ENCODE data around the gene SCARF2.
A peak's percentile ranks its signal among the peaks of the same experiment; 100 is the strongest.
"Not testable (repeated sequence)": the region's sequence is repeated elsewhere in the genome, so short reads cannot be mapped to it uniquely, and the experiment has no call there.

SCARF2 gene, protein sequence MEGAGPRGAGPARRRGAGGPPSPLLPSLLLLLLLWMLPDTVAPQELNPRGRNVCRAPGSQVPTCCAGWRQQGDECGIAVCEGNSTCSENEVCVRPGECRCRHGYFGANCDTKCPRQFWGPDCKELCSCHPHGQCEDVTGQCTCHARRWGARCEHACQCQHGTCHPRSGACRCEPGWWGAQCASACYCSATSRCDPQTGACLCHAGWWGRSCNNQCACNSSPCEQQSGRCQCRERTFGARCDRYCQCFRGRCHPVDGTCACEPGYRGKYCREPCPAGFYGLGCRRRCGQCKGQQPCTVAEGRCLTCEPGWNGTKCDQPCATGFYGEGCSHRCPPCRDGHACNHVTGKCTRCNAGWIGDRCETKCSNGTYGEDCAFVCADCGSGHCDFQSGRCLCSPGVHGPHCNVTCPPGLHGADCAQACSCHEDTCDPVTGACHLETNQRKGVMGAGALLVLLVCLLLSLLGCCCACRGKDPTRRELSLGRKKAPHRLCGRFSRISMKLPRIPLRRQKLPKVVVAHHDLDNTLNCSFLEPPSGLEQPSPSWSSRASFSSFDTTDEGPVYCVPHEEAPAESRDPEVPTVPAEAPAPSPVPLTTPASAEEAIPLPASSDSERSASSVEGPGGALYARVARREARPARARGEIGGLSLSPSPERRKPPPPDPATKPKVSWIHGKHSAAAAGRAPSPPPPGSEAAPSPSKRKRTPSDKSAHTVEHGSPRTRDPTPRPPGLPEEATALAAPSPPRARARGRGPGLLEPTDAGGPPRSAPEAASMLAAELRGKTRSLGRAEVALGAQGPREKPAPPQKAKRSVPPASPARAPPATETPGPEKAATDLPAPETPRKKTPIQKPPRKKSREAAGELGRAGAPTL

DNA sequence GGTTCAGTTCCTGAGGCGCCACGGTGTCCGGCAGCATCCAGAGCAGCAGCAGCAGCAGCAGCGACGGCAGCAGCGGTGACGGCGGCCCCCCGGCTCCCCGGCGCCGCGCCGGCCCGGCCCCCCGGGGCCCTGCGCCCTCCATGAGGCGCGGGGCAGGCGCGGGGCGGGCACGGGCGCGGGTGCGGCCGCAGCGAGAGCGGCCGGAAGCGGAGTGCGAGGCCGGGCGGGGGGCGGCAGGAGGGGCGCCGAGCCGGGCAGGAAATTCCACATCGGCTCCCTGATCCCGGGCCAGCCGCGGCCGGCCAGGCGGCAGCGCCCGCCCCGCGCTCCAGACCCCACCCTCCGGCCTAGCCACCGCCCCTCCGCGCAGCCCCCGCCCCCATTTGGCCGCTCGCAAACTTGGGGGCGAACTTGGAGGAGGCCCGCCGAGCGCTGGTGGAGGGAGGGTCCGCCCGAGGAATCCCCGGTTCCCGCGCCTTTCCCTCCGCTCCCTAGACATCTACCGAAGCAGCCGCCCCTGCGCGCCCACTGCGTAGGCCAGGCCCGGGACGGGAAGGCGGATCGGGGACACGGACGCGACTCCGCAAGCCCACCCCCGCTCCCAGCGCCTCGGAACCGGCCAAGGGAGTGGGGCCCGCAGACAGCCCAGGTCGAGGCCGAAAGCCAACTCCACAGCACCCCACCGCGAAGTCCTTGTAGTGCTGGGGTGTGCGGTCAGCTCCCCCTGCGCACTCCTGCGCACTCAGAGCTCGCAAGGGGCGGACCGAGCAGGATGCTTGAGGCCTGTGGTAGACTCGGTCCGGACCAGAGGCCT is at the start of gene SCARF2:
Gene SCARF2 (minus strand): TSS at position 213 of the 814 bp plus-strand sequence. CDS start 71 bp downstream, at position 142.
- Mint-ChIP-seq H3K27me3 (peaks cover 75% of the 10 kb centered on the region), H3K27ac (peak within 1 kb of the TSS; percentile 43), H3K9me3 (no peaks in the 10 kb centered on the region), H3K4me3 (peak within 1 kb of the TSS; percentile 42), H3K4me1 (peaks cover 13% of the 10 kb centered on the region), H3K36me3 (peaks cover 11% of the 10 kb centered on the region)
- DNase-seq: no peak
- CTCF ChIA-PET: no interaction called here

DNA sequence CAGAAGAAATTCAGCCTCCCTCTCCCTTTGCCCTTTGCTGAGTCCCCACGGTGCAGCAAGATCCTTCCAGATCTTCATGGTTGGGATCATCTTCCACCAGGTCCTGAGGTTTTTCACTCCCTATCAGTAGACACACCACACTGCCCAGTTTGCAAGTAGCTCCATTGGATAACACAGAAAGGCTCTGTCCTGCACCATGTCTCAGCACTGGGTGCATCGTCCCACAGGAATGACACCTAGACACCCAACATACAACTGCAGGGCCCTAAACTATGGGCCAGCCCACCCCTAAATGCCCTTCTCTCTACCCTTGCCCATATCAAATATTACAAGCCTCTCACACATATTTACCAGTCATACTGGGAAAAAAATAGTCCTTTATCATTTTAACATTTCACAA is 48.6 kb upstream of the SCARF2 start:
- no peak for DNase-seq
- CTCF ChIA-PET: no interaction called here
- Mint-ChIP-seq H3K4me3 (no peak overlapping the region), H3K4me1 (peaks cover 21% of the 10 kb centered on the region), H3K36me3 (peaks cover 50% of the 10 kb centered on the region), H3K27me3 (no peaks in the 10 kb centered on the region), H3K9me3 (no peaks in the 10 kb centered on the region), H3K27ac (no peak overlapping the region)

DNA sequence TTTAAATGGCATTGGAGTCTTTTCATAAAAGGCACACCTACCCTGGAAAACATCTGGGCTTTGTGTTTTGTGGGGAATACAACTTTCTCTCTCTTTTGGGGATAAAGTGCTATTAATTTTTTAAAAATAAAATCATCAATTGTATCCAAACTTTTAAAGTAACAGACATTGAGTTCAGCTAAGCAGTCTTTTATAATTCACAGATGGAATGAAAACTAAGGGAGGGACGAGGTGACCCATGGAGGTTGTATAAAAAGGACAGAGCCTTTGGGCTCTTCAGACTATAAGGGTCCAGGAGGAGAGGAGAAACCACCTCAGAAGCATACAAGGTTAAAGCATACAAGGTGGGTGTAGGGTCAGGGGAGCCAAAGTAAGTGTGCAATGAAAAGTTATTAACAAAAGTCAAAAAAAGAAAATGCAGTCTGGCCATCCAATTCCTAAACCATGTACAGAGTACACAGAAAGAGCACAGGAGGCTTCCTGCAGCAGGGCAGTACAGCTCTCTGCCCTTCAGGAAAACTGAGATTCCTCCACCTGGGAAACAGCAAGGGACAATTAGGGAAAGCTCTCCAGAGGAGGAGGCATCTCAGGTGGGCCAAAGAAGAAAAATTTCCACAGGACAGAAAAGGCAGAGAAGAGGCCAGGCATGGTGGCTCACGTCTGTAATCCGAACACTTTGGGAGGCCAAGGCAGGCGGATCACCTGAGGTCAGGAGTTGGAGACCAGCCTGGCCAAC is 47.5 kb upstream of the SCARF2 start:
- Mint-ChIP-seq H3K27ac (no peak overlapping the region), H3K36me3 (peaks cover 48% of the 10 kb centered on the region), H3K9me3 (no peaks in the 10 kb centered on the region), H3K27me3 (no peaks in the 10 kb centered on the region), H3K4me3 (no peak overlapping the region), H3K4me1 (peaks cover 16% of the 10 kb centered on the region)
- DNase-seq: no peak
- CTCF ChIA-PET: no interaction called here

DNA sequence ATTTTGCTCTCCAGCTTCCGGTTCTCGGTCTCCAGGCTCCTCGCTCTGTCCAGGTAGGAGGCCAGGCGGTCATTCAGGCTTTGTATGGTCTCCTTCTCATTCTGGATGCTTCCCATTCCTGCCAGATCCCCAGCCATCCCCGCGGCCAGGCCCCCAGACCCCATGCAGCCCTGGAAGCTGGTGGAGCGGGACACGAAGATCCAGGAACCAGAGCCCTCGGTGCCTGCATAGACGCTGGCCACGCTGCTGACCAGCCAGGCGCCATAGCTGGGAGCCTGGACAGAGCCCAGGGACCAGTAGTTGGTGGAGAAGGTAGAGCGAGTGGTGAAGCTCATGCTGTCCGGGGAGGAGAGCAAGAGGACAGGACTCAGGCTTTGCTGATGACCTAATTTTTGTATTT is 46.1 kb upstream of the SCARF2 start:
- DNase-seq: no peak
- H3K4me3 Mint-ChIP-seq: no peak overlapping the region
- CTCF ChIA-PET: interaction anchor here (0.8 kb wide), 1 partner anchor 381 kb away, joined by 3 read pairs; no protein-coding TSS in a partner anchor

DNA sequence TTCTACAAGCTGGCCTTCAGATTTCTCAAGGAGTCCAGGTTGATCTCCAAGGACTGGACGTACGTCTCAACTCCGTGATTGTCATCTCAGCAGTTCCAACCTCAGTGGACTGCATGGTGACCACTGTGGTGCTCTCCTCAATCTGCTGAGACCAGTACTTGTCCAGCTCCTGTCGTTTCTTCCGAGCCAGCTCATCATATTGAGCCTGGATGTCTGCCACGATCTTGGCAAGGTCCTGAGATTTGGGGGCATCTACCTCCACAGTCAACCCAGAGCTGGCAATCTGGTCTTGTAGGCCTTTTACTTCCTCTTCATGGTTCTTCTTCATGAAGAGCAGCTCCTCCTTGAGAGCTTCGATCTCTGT is 45.5 kb upstream of the SCARF2 start:
- not testable (repeated sequence) for DNase-seq, H3K27ac Mint-ChIP-seq, H3K9me3 Mint-ChIP-seq, H3K4me3 Mint-ChIP-seq, H3K27me3 Mint-ChIP-seq
- Mint-ChIP-seq H3K36me3 (peaks cover 40% of the 10 kb centered on the region), H3K4me1 (peaks cover 15% of the 10 kb centered on the region)
- CTCF ChIA-PET: interaction anchor here (0.8 to 0.9 kb wide), 2 partner anchors 92 to 382 kb away, joined by 3 read pairs; no protein-coding TSS in a partner anchor

More for the DNA sequence above, 46.1 kb upstream of the SCARF2 start:
- no peaks in the 10 kb centered on the region for H3K27me3 Mint-ChIP-seq
- H3K36me3 Mint-ChIP-seq: peaks cover 47% of the 10 kb centered on the region
- no peak overlapping the region for H3K27ac Mint-ChIP-seq
- H3K4me1 Mint-ChIP-seq: peaks cover 15% of the 10 kb centered on the region
- H3K9me3 Mint-ChIP-seq: no peaks in the 10 kb centered on the region

DNA sequence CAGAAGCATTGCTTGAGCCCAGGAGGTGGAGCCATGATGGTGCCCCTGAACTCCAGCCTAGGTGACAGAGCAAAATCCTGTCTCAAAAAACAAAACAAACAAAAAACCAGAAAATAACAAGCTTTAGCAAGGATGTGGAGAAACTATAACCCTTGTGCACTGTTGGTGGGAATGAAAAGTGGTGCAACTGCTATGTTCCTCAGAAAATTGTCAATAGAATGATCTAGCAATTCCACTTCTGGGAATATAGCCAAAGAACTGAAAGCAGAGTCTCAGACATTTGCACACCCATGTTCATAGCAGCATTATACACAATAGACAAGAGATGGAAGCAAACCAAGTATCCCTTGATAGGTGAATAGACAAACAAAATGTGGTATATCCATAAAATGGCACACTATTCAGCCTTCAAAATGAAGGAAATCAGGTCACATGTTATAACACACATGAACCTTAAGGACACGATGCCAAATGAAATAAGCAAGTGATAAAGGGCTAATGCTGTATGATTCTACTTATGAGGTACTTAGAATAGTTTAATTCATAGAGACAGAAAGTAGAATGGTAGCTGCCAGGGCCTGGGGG is 42.1 kb upstream of the SCARF2 start:
- Mint-ChIP-seq H3K4me3 (no peak overlapping the region), H3K4me1 (peaks cover 25% of the 10 kb centered on the region)
- CTCF ChIA-PET: interaction anchor here (1.4 kb wide), 1 partner anchor 9 kb away, joined by 4 read pairs; no protein-coding TSS in a partner anchor

DNA sequence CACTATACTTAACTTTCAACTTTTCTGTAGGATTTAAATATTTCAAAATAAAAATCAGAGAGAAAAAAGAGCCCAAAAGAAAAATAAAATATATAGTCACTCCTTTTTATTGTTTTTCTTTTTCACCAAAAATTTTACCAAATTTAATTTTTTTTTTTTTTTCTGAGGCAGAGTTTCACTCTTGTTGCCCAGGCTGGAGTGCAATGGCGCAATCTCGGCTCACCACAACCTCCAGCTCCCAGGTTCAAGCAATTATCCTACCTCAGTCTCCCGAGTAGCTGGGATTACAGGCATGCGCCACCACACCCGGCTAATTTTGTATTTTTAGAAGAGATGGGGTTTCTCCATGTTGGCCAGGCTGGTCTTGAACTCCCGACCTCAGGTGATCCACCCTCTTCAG is 40.4 kb upstream of the SCARF2 start:
- H3K4me3 Mint-ChIP-seq, H3K9me3 Mint-ChIP-seq, DNase-seq, CTCF ChIA-PET, H3K27ac Mint-ChIP-seq, H3K27me3 Mint-ChIP-seq: not testable (repeated sequence)
- peaks cover 19% of the 10 kb centered on the region for H3K36me3 Mint-ChIP-seq
- H3K4me1 Mint-ChIP-seq: peaks cover 29% of the 10 kb centered on the region

More for the DNA sequence above, 42.1 kb upstream of the SCARF2 start:
- peaks cover 28% of the 10 kb centered on the region for H3K36me3 Mint-ChIP-seq
- no peaks in the 10 kb centered on the region for H3K9me3 Mint-ChIP-seq
- no peak overlapping the region for H3K27ac Mint-ChIP-seq
- no peaks in the 10 kb centered on the region for H3K27me3 Mint-ChIP-seq
- DNase-seq: no peak

DNA sequence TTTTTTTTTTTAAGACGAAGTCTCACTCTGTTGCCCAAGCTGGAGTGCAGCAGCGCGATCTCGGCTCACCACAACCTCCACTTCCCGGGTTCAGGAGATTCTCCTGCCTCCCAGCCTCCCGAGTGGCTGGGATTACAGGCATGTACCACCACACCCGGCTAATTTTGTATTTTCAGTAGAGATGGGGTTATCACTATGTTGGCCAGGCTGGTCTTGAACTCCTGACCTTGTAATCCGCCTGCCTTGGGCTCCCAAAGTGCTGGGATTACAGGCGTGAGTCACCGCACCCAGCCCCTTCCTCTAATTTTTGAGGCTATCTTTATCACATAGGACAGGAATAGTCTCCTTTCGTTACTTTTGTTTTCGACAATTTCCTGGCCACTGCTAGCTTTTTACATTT is 37.9 kb upstream of the SCARF2 start:
- DNase-seq, H3K9me3 Mint-ChIP-seq, CTCF ChIA-PET, H3K4me3 Mint-ChIP-seq, H3K27me3 Mint-ChIP-seq, H3K27ac Mint-ChIP-seq: not testable (repeated sequence)
- Mint-ChIP-seq H3K36me3 (peaks cover 18% of the 10 kb centered on the region), H3K4me1 (peaks cover 30% of the 10 kb centered on the region)

DNA sequence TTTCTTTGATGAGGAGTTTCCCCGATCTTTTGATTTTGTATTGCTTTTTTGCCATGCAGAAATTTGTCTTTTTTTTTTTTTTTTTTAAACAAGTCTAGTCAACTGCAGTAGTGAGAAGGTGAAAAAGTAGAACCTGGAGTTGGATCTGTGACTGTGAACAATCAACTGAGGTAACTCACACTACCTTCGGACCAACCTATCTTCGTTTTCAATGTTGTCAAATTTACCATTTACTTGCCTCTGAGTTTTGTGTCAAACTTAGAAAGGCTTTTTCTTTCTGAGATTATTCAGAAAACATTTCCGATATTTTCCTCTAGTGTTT is 37.5 kb upstream of the SCARF2 start:
- DNase-seq: no peak
- Mint-ChIP-seq H3K36me3 (peaks cover 20% of the 10 kb centered on the region), H3K27ac (peak overlapping the region; percentile 30), H3K4me1 (peaks cover 28% of the 10 kb centered on the region), H3K9me3 (no peaks in the 10 kb centered on the region), H3K4me3 (no peak overlapping the region), H3K27me3 (no peaks in the 10 kb centered on the region)
- CTCF ChIA-PET: no interaction called here

DNA sequence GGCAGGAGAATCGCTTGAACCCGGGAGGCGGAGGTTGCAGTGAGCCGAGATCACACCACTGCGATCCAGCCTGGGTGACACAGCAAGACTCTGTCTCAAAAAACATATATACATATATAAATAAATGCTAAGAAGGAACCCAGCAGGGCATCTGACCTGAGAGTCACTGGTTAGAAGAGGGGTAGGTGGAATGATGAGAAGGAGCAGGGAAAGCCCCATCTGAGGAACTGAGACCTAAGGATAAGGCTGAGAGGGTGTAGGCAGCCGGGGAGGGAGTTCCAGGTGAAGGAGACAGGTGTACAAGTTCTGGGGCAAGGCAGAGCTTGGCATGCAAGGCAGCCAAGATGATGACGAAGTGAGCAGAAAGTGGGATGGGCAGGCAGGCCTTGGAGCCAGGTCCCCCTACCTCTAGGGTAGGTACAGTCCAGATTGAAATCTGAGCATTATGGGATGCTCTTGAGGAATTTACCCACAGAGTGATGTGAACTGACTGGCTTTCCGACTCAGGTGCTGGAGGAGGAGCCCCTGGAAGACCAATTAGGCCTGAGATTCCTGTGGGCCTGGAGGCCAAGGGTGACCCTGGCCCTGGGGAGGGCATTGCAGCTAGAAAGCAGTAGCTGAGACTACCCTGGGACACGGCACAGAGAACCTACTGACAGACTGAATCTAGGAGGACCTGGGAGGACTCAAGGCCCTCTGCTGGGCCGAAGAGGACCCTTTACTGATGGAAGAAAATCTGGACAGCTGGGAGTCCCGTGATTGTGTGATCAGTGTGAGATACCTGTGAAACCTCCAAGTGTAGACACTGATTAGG is 35.2 kb upstream of the SCARF2 start:
- DNase-seq: no peak
- H3K36me3 Mint-ChIP-seq: peaks cover 20% of the 10 kb centered on the region
- no peak overlapping the region for H3K27ac Mint-ChIP-seq
- H3K4me1 Mint-ChIP-seq: peaks cover 36% of the 10 kb centered on the region
- CTCF ChIA-PET: no interaction called here
- H3K4me3 Mint-ChIP-seq: no peak overlapping the region
- no peaks in the 10 kb centered on the region for H3K9me3 Mint-ChIP-seq
- no peaks in the 10 kb centered on the region for H3K27me3 Mint-ChIP-seq

DNA sequence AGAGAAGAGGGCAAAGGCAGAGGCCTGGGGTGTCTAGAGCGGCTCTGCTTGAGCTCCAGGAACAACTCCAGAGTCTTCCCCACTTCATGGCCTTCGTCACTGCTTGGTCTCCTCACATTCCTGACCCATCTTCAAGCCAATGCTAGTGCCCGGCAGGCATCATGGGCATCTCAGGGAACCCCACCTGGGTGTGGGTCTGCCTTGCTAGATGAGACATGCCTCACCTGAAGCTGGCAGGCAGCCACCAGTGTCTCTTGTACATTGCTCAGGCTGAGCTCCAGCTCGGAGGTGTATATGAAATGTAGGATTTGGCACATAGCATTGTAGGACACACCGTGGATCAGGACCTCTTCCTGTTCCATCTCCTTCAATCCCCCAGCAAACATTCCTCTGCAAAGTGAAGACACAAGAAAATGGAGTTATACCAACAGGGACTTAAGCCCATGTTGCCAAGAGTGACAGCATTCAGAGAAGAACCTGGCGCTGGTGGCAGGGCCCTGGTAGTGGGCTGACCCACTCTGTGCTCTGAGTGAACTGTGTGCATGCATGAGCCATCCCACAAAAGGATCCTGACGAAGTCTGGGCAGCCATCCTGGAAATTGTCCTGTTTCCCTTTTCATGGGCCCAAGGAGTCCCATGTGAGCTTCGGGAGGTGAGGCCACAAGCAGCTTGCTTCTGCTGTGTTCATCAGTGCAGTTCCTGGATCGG is 33.7 kb upstream of the SCARF2 start:
- no peak overlapping the region for H3K27ac Mint-ChIP-seq
- peaks cover 48% of the 10 kb centered on the region for H3K4me1 Mint-ChIP-seq
- CTCF ChIA-PET: interaction anchor here (1.2 kb wide), 1 partner anchor 8 kb away, joined by 4 read pairs; no protein-coding TSS in a partner anchor

DNA sequence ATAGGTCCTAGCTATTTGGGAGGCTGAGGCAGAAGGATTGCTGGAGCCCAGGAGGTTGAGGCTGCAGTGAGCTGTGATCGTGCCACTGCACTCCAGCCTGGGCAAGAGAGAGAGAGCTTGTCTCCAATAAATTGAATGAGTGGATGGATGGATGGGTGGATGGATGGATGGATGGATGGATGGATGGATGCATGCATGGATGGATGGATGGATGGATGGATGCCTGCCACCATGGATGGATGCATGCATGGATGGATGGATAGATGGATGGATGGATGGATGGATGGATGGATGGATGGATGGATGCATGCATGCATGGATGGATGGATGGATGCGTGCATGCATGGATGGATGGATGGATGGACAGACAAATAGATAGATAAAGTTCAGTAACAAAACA is 32.9 kb upstream of the SCARF2 start:
- not testable (repeated sequence) for H3K27me3 Mint-ChIP-seq, H3K27ac Mint-ChIP-seq, H3K4me3 Mint-ChIP-seq, H3K9me3 Mint-ChIP-seq, DNase-seq
- CTCF ChIA-PET: interaction anchor here (0.7 to 1.2 kb wide), 2 partner anchors 9 to 25 kb away, joined by 3 to 4 read pairs; no protein-coding TSS in a partner anchor
- Mint-ChIP-seq H3K4me1 (peaks cover 48% of the 10 kb centered on the region), H3K36me3 (peaks cover 28% of the 10 kb centered on the region)

More for the DNA sequence above, 33.7 kb upstream of the SCARF2 start:
- Mint-ChIP-seq H3K36me3 (peaks cover 25% of the 10 kb centered on the region), H3K4me3 (no peak overlapping the region), H3K27me3 (no peaks in the 10 kb centered on the region), H3K9me3 (no peaks in the 10 kb centered on the region)
- DNase-seq: no peak

Measured in activated naive CD4-positive, alpha-beta T cell treated with anti-CD3 and anti-CD28 coated beads, Interleukin-2, amount 10 ng/mL, durations not matched to agents 7 days and 5 days (primary cell).